NCI-H1930 (cell line): ENCODE data around the gene PHF23.
A peak's percentile ranks its signal among the peaks of the same experiment; 100 is the strongest.

Experiments used
- DNase-seq, 2 experiments: peaks; one replicate each; lab custom pipeline; 2025; lab: John Stamatoyannopoulos, UW

Gene PHF23

DNA sequence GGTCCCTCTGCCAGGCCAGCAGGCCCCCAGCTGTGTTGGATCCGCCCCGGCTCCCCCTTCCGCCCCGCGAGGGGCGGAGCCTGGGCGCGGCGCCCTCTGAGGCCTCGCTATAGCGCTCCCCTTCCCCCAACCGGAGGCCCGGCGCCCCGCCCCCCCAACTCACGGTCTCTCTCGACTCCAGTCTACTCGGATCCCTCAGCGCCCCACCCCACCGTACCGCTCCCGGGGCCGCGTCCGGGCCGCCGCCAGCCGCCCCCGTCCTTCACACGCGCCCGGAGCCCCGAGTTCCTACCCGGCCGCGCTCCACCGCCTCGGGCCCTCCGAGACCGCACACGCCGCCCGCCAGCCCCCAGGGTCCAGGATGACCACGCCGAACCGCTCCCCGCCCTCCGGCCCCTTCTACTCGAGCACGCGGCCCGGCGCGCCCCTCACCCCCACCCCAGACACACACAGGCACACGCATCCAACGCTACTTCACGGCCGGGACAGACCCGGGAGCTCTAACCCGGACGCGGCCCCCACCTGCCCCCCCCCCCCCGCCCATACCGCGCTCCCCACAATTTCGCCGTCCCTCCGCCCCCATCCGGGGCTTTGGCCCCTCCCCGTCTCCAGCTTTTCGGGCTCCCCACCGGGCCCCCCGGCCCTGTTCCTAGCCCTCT is 1.4 kb downstream of the PHF23 start:
- peak; percentile 50 for DNase-seq

- no peak for DNase-seq
Measured at GRCh38 chr17:7237266-7237760, 1.9 kb downstream of the PHF23 start.

DNA sequence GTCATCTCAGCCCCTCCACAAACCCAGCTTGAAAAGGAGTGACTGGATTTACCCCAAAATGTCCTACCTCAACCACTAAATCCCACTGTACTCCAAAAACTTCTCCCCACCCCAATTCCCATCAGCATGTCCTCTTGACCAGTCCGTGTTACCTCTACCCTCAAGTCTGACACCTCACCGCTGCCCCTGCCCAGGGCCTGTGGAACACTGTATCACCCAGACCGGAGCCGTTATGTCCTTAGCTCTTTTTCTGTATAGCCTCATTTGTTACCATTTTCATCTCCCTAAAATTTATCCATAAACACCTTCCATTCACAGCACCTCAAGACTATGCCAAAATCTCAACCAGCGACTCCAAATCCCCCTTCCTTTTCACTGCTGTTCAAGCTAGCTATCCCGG is 2.4 kb downstream of the PHF23 start:
- no peak for DNase-seq

DNA sequence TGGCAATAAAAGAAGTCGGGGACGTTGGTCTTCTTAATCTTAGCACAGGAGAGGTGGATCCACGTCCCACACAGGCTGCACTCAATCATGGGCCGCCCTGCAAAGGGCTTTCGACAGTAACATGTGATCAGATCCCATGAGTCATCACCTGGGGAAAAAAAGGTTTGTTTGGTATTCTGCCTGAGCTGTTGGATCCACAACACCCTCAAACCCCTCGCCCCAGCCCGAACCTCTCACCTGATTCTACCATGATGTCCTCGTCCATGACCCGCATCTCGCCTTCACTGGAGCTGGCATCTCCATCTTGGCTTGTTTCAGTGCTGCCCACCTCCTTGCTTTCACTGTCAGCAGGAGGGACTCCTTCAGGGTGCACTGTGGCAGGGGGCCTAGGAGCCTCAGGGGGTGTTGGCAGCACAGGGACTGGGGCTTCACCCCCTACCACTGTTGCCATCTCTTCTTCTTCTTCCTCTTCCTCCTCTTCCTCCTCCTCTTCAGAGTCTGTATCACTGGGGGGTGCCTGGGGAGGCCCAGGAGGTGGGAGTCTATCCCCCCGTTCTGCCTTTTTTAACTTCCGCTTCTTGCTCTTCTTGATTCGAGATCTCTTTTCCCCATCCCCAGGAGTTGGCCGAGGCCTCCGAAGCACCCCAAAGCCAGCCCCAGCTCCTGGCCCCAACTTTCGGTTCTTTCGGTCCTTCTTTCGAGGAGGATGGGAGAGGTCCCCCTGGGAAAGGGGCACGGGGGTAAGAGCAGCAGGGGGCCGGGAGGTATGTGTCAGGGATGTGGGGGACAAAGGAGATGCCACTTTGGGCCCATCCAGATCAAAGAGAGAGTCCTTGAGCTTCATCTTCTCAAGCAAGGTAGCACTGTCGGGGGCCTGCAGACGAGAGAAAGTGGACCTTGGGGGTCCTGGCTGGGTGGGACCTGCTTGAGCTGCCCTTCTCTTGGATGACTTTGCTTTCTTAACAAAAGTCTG is 3.3 kb downstream of the PHF23 start:
- DNase-seq: no peak

- DNase-seq: peak; percentile 89 to 90
Measured at GRCh38 chr17:7234083-7234951, 4.9 kb downstream of the PHF23 start, which contains the start of gene DVL2. TSS of gene DVL2 (minus strand) at chr17:7234517. CDS start at chr17:7234262, 255 bp downstream.

- DNase-seq: no peak
Measured at GRCh38 chr17:7233701-7234082, 5.6 kb downstream of the PHF23 start.

GRCh38 chr17:7232114-7232513 is 7.1 kb downstream of the PHF23 start:
- DNase-seq: no peak

- DNase-seq: no peak
Measured at GRCh38 chr17:7229504-7229903, 9.8 kb downstream of the PHF23 start.

- no peak for DNase-seq
Measured at GRCh38 chr17:7228920-7229319, 10.3 kb downstream of the PHF23 start.

DNA sequence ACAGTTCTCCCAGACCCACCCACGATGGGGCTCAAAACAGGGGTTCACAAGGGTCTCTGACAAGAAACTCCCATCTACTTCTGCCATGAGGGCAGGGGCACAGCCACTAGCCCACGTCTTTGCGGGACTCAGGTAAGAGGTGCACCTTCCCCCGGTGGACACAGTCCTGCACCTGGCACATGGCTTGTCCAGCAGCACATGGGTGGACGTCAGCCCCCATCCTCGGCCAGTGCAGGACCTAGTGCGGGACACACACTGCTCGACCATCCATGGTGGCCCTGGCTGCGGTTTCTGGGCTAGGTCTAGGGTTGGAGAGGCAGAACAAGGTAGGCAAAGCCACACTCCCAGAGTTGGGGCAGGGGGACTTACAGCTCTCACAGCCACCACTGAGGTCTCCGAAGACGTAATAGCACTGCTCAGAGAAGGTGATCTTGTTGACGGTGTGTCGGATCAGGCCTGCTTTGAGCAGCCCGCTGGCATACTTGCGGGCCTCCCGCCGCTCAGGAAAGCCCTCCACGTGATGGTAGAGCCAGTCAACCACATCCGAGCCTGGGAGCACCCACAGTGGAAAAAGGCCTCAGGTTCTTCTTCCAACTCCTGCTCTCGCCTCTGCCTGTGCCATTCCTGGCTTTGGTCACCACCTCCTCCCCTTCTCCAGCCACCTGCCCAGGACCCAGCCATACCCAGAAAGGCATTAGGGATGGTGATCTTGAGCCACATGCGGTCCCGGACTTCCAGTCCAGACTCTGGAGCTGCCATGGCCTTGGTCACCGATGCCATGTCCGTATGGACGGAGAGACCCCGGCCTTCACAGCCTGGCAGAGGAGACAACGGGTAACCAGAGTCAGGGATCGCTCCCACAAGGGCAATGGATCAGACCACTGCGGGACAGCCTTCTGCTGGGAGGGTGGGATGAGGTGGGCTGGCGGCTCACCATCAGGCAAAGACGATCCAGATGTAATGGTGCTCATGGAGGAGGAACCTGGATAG is 12.2 kb downstream of the PHF23 start:
- DNase-seq: no peak

GRCh38 chr17:7225711-7226331 is 13.4 kb downstream of the PHF23 start:
- DNase-seq: no peak

DNA sequence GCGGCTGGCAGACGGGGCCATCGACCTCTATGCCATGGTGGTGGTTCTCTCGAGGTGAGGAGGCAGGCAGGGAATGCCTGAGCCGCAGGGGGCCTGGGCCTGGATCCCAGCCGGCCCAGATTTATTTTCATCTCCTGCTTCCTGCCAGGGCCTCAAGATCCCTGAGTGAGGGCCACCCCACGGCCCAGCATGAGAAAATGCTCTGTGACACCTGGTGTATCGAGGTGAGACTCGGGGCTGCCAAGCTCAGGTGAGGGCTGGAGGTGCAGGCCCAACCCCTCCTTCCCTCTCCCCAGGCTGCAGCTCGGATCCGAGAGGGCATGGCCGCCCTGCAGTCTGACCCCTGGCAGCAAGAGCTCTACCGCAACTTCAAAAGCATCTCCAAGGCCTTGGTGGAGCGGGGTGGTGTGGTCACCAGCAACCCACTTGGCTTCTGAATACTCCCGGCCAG is 14.6 kb downstream of the PHF23 start:
- DNase-seq: no peak

GRCh38 chr17:7224110-7224509 is 15.1 kb downstream of the PHF23 start:
- DNase-seq: no peak

DNA sequence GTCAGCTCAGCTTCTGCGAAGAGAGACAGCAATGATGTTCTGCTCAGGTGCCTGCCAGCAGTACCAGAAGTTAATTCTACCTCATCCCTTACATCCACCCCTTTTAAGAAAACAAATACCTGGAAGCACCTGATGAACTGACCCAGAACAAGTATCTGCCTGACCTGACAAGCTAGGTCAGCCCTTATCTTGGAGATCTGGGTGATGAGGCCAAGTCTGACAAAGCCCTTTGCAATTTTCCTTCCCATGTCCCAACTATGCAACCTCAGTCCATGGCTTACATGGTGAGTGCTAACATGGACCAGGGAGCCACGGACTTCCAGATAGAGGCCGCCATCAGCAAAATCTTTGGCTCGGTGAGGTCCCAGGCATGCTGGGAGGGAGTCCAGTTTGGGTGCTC is 15.9 kb downstream of the PHF23 start:
- DNase-seq: no peak

DNA sequence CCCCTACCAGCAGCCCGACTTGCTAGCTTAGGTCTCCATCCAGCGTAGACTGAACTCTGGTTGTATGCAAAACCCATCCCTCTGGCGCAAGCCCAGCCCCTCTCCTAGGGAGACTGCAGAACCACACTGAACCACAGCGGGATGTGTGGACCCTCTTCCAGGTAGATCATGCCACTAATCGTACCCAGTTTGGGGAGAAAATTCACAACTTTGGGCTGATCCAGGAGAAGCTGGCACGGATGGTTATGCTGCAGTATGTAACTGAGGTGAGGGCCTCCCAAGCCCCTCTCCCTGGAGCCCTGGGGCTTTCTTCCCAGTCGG is 16.3 kb downstream of the PHF23 start:
- no peak for DNase-seq

DNA sequence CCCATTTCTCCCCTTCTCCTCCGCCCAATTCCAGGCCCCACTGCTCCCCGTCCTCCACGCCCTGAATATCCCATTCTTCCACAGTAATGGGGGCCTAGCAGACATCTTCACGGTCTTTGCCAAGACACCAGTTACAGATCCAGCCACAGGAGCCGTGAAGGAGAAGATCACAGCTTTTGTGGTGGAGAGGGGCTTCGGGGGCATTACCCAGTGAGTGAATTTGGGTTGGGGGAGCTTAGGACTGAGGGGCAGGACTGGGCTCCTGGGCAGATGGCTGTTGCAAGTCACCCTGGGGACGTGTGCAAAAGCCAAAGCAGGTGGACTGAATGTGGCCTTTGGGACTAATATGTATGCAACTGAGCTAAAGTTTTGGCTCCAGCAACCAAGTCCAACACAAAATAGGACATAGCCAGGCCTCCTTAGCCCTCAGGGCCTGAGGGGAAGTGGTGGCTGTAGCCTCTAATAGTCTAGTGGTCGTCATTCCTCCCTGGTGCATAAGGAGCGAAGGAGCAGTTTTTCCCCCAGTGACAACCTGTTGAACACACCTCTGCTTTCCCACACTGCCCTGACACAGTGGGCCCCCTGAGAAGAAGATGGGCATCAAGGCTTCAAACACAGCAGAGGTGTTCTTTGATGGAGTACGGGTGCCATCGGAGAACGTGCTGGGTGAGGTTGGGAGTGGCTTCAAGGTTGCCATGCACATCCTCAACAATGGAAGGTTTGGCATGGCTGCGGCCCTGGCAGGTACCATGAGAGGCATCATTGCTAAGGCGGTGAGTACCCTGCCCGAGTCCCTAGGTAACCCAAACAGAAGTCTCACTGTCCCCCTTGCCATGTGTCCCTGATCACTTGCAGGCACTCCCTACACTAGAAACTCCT is 16.9 kb downstream of the PHF23 start:
- no peak for DNase-seq

GRCh38 chr17:7221278-7222092 is 17.8 kb downstream of the PHF23 start:
- no peak for DNase-seq

GRCh38 chr17:7220593-7221277 is 18.5 kb downstream of the PHF23 start:
- DNase-seq: peak; percentile 35 to 60
